Right cardiac atrium (tissue), 5 donors: Measurements from ENCODE around the gene FCRLA. TPM values are rescaled to one million over a fixed set of nuclear protein-coding genes. Genes with fewer than 3 reads are reported as not detected.
A peak's percentile ranks its signal among the peaks of the same experiment; 100 is the strongest.
"Not testable (repeated sequence)": the region's sequence is repeated elsewhere in the genome, so short reads cannot be mapped to it uniquely, and the experiment has no call there.

Experiments
- ATAC-seq, 2 donors: fragments of 200-7000 bp; cut with Tn5 transposase; one replicate each; pipeline versions ENCODE4 v1.8.0 to v1.9.1; 2020; ENCODE audit warnings: moderate library complexity in 2 of 2, mild to moderate bottlenecking in 1 of 2
- DNase-seq, 3 donors: peaks; one replicate each; pipeline ENCODE4 v3.0.0-alpha.2; 2020
- H3K27ac ChIP-seq: one replicate; pipeline ENCODE4 v1.5.1; 2013; ENCODE audit warnings: mild to moderate bottlenecking, low read length, control low read depth, moderate library complexity
- H3K27me3 ChIP-seq: one replicate; pipeline ENCODE4 v1.6.1; 2013; ENCODE audit not compliant: control insufficient read depth, insufficient read depth
- H3K4me1 ChIP-seq: one replicate; pipeline ENCODE4 v1.6.1; 2013; ENCODE audit warnings: low read length; ENCODE audit not compliant: control insufficient read depth, insufficient read depth
- H3K4me3 ChIP-seq: one replicate; pipeline ENCODE4 v1.5.1; 2013; ENCODE audit warnings: low read length, control low read depth
- H3K9me3 ChIP-seq: one replicate; pipeline ENCODE4 v1.6.1; 2013; ENCODE audit warnings: low read length; ENCODE audit not compliant: control insufficient read depth
- WGBS: extraction: QIAGEN DNeasy Blood & Tissue Kit; methylation state at CpG from one replicate; pipeline ENCODE4 v1.1.7; 2013; 5-methylcytosine and 5-hydroxymethylcytosine counted together
- intact Hi-C, 4 donors: fragments of 100-400 bp; cut with DNase I; formaldehyde crosslinking; loops; one replicate each; pipeline versions ENCODE4 v1.11.0 to v1.14.0; 2022 to 2023
- long read RNA-seq, 4 donors: library from polyadenylated mRNA; unstranded; transcript quantifications; one replicate each; pipeline ENCODE4 v2.0.0, GENCODE V29; 2020 to 2021
- polyA plus RNA-seq: library from polyadenylated mRNA; stranded (reverse); fragments of 200-250 nt; gene quantifications from one replicate; pipeline ENCODE4 v1.2.3, GENCODE V29; 2013
- total RNA-seq, 4 donors: library from RNA; stranded (reverse); fragmentation: NEBNext Ultra II Directional; extraction: Animal tissue kit (Norgen Biotek cat#: 25700); gene quantifications; one replicate each; pipeline ENCODE4 v1.2.1, GENCODE V29; 2021
- donor health status: healthy with polysubstance abuse.
- donor health status: DM: no; HTN: yes; CAD: no.
- donor health status: DM: no; HTN: no; CAD: no.
- donor health status: DM: no; HTN: yes; CAD: no; lungs with severe emphysema.
- donor health status: DM: yes; HTN: yes; CAD: no.

The FCRLA gene
- total RNA-seq (not detected), polyA plus RNA-seq (0.23 TPM)
- long read RNA-seq, donor 1: 0 reads
- long read RNA-seq, donor 2: 0 reads
- long read RNA-seq, donor 3: 0 reads
- long read RNA-seq, donor 4: 0 reads

GRCh38 chr1:161706482-161707347 is at the start of gene FCRLA:
FCRLA (plus strand) TSS chr1:161707229; CDS start chr1:161707265, 36 bp downstream.
- H3K27ac ChIP-seq: peak within 1 kb of the TSS; percentile 72
- H3K27me3 ChIP-seq: no peaks in the 10 kb centered on the region
- intact Hi-C loops: no loop called here
- ATAC-seq: peak; percentile 62 to 90
- no peak within 1 kb of the TSS for H3K4me3 ChIP-seq
- no peak for DNase-seq
- 33% methylated on average over 4 of the region's 4 CpGs for WGBS
- peaks cover 4% of the 10 kb centered on the region for H3K4me1 ChIP-seq
- H3K9me3 ChIP-seq: no peaks in the 10 kb centered on the region

GRCh38 chr1:161658524-161658923 is 48.5 kb upstream of the FCRLA start:
- ATAC-seq, intact Hi-C loops, H3K4me1 ChIP-seq, H3K9me3 ChIP-seq, H3K27me3 ChIP-seq, H3K4me3 ChIP-seq, H3K27ac ChIP-seq, DNase-seq: not testable (repeated sequence)

GRCh38 chr1:161661660-161662311 is 45.2 kb upstream of the FCRLA start:
- H3K4me1 ChIP-seq, DNase-seq, H3K9me3 ChIP-seq, H3K4me3 ChIP-seq, H3K27me3 ChIP-seq, intact Hi-C loops, H3K27ac ChIP-seq: not testable (repeated sequence)
- peak in 1 of 2 donors; percentile 26 for ATAC-seq
- 57% methylated on average over 3 of the region's 9 CpGs for WGBS

- intact Hi-C loops: not testable (repeated sequence)
- no CpG with 5 or more reads among the region's 4 CpGs for WGBS
Observed at GRCh38 chr1:161662684-161663339, 44.2 kb upstream of the FCRLA start, which contains the start of gene FCGR2B. FCGR2B (plus strand) TSS chr1:161663143; CDS start chr1:161663242, 99 bp downstream.

GRCh38 chr1:161663569-161663968 is 43.5 kb upstream of the FCRLA start:
- H3K4me1 ChIP-seq, H3K27ac ChIP-seq, DNase-seq, intact Hi-C loops, H3K4me3 ChIP-seq, H3K27me3 ChIP-seq, H3K9me3 ChIP-seq: not testable (repeated sequence)
- no CpG with 5 or more reads among the region's 1 CpG for WGBS
- peak in 1 of 2 donors; percentile 26 for ATAC-seq

More at GRCh38 chr1:161662684-161663339, 44.2 kb upstream of the FCRLA start, which contains the start of gene FCGR2B:
- ATAC-seq: peak in 1 of 2 donors; percentile 31
- not testable (repeated sequence) for H3K27me3 ChIP-seq, DNase-seq, H3K4me1 ChIP-seq, H3K9me3 ChIP-seq, H3K4me3 ChIP-seq, H3K27ac ChIP-seq

- no CpG with 5 or more reads among the region's 4 CpGs for WGBS
- intact Hi-C loops, H3K27ac ChIP-seq, H3K27me3 ChIP-seq, ATAC-seq, H3K4me3 ChIP-seq, H3K9me3 ChIP-seq, H3K4me1 ChIP-seq, DNase-seq: not testable (repeated sequence)
Observed at GRCh38 chr1:161664689-161665088, 42.3 kb upstream of the FCRLA start.

- intact Hi-C loops, H3K9me3 ChIP-seq, H3K27me3 ChIP-seq, H3K4me3 ChIP-seq, ATAC-seq, H3K27ac ChIP-seq, H3K4me1 ChIP-seq: not testable (repeated sequence)
- 58% methylated on average over 12 of the region's 15 CpGs for WGBS
- DNase-seq: peak in 1 of 3 donors; percentile 40
Observed at GRCh38 chr1:161671045-161672020, 35.7 kb upstream of the FCRLA start.

- H3K27ac ChIP-seq, H3K27me3 ChIP-seq, H3K4me3 ChIP-seq, intact Hi-C loops, H3K9me3 ChIP-seq, DNase-seq, ATAC-seq, H3K4me1 ChIP-seq: not testable (repeated sequence)
- 88% methylated on average over 6 of the region's 7 CpGs for WGBS
Observed at GRCh38 chr1:161673437-161673836, 33.6 kb upstream of the FCRLA start.

- H3K27ac ChIP-seq, intact Hi-C loops, ATAC-seq, DNase-seq, H3K27me3 ChIP-seq, H3K4me1 ChIP-seq, H3K9me3 ChIP-seq, H3K4me3 ChIP-seq: not testable (repeated sequence)
- WGBS: 62% methylated on average over 2 of the region's 3 CpGs
Observed at GRCh38 chr1:161674447-161674846, 32.6 kb upstream of the FCRLA start.

GRCh38 chr1:161674908-161675307 is 32.1 kb upstream of the FCRLA start:
- ATAC-seq, H3K4me3 ChIP-seq, H3K9me3 ChIP-seq, DNase-seq, intact Hi-C loops, H3K4me1 ChIP-seq, H3K27ac ChIP-seq, H3K27me3 ChIP-seq: not testable (repeated sequence)
- WGBS: 67% methylated on average over 3 of the region's 3 CpGs
